Spleen (tissue), 7 donors: ENCODE results near the gene POLA1.

Experiments used
- POLR2A ChIP-seq, 3 donors: fragments of 450-650 bp; IDR thresholded peaks; one replicate each; pipeline ENCODE4 v1.5.1; 2017; ENCODE audit warnings: antibody characterized with exemption in 3 of 3, mild to moderate bottlenecking in 1 of 3
- POLR2AphosphoS5 ChIP-seq, 3 donors: sonication (generic); formaldehyde crosslinking; IDR thresholded peaks; one replicate each; pipeline ENCODE4 v1.5.1; 2017; ENCODE audit warnings: antibody characterized with exemption in 3 of 3
- TF ChIP-seq, protein P1 (sequence below), 11 experiments: fragments of 200-600 bp in 7 of 11; fragments of 450-650 bp in 4 of 11; sonication (generic) in 4 of 11; IDR thresholded peaks in 8 of 11; conservative IDR thresholded peaks in 3 of 11; 1 replicate in 7 of 11; 2 replicates in 4 of 11; pipeline versions ENCODE4 v1.4.0 to v1.8.0; 2016 to 2021; ENCODE audit warnings: antibody characterized with exemption in 11 of 11, inconsistent platforms in 4 of 11, mild to moderate bottlenecking in 1 of 11
- donor health status: DM: no; HTN: no; CAD: no; lungs with moderate emphysema.
- donor health status: DM: no; HTN: no; CAD: no.
- donor health status: DM: no; HTN: no; CAD: no.

DNA sequence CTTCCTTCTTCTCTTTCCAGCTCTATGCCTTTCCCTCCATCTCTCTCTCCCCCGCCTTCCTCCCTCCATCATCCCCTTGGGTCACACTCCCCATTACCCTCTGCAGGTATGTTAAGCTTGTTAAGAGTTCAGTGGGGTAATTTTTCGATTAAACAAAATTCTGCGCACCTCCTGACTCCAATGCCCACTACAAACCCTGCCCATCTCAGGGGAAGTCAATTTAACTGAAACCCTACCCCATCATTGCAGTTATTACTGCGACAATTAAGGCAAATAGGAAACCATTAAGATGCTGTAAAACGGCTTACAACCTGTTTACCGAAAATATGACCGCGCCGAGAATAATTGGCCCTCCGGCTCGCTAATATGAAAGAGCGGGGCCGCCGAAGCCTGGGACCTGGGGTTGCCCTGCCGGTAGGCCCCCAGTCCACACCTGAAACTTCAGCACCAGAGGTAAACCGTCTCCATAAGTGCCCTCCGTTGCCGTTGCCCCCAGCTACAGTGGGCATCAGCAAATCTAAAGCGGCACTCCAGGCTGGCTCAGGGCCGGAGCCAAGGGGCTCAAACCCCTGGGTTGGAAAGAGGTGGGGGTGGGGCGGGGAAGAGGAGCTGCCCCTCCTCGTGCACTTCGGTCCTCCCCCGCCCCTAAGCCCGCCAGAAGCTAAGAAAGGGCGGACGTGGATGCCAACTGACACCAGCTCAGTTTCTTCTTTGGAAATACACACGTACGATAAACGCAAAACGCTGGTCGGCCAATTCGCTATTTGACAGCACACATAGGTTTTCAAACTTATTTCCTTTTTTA lies 317.3 kb downstream of the POLA1 start:
- TF ChIP-seq, protein P1, sequence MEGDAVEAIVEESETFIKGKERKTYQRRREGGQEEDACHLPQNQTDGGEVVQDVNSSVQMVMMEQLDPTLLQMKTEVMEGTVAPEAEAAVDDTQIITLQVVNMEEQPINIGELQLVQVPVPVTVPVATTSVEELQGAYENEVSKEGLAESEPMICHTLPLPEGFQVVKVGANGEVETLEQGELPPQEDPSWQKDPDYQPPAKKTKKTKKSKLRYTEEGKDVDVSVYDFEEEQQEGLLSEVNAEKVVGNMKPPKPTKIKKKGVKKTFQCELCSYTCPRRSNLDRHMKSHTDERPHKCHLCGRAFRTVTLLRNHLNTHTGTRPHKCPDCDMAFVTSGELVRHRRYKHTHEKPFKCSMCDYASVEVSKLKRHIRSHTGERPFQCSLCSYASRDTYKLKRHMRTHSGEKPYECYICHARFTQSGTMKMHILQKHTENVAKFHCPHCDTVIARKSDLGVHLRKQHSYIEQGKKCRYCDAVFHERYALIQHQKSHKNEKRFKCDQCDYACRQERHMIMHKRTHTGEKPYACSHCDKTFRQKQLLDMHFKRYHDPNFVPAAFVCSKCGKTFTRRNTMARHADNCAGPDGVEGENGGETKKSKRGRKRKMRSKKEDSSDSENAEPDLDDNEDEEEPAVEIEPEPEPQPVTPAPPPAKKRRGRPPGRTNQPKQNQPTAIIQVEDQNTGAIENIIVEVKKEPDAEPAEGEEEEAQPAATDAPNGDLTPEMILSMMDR (IDR thresholded peaks at IDR 0.05 in 8 of 11, conservative IDR thresholded peaks at IDR 0.05 in 3 of 11): no peak
- TF ChIP-seq POLR2A (IDR thresholded peaks at IDR 0.05): no peak
- no peak for TF ChIP-seq POLR2AphosphoS5 (IDR thresholded peaks at IDR 0.05)
